HG03442 (cell line): ENCODE measurements around the gene SUPT7L.
"Not testable (repeated sequence)": the region's sequence is repeated elsewhere in the genome, so short reads cannot be mapped to it uniquely, and the experiment has no call there.

Source experiments
- ATAC-seq: cut with Tn5 transposase; IDR thresholded peaks from one replicate; pipeline ENCODE4 v1.9.1; 2021; ENCODE audit warnings: mild to moderate bottlenecking, moderate library complexity; ENCODE audit not compliant: unreplicated experiment

SUPT7L gene

GRCh38 chr2:27687232-27687631 is 23.8 kb upstream of the SUPT7L start:
- no peak for ATAC-seq

- ATAC-seq = no peak
These were observed 22.2 kb upstream of the SUPT7L start for GRCh38 chr2:27685577-27685976.

GRCh38 chr2:27685006-27685405 is 21.6 kb upstream of the SUPT7L start:
- ATAC-seq = not testable (repeated sequence)

- no peak for ATAC-seq
These were observed 20.1 kb upstream of the SUPT7L start for GRCh38 chr2:27683390-27684071.

- ATAC-seq = not testable (repeated sequence)
These were observed 18.9 kb upstream of the SUPT7L start for GRCh38 chr2:27682334-27682771.

- ATAC-seq = no peak
These were observed 18.4 kb upstream of the SUPT7L start for GRCh38 chr2:27681841-27682240.

- no peak for ATAC-seq
These were observed 17.2 kb upstream of the SUPT7L start for GRCh38 chr2:27680571-27680970.

GRCh38 chr2:27672723-27673486 is 9.5 kb upstream of the SUPT7L start:
- ATAC-seq = no peak

- no peak for ATAC-seq
These were observed 7.8 kb upstream of the SUPT7L start for GRCh38 chr2:27671235-27671634.

- no peak for ATAC-seq
These were observed 4.0 kb upstream of the SUPT7L start for GRCh38 chr2:27667446-27667845.

- no peak for ATAC-seq
These were observed 1.4 kb upstream of the SUPT7L start for GRCh38 chr2:27664622-27665363.

- ATAC-seq = peak; percentile 16
These were observed 750 bp upstream of the SUPT7L start for GRCh38 chr2:27664154-27664574.

- ATAC-seq = no peak
These were observed 2.0 kb downstream of the SUPT7L start for GRCh38 chr2:27661371-27661770.

- no peak for ATAC-seq
These were observed 8.1 kb downstream of the SUPT7L start for GRCh38 chr2:27655155-27655951.

- ATAC-seq = no peak
These were observed 10.0 kb downstream of the SUPT7L start for GRCh38 chr2:27653397-27653796.

- ATAC-seq = no peak
These were observed 10.6 kb downstream of the SUPT7L start for GRCh38 chr2:27652790-27653189.

- ATAC-seq = no peak
These were observed 11.1 kb downstream of the SUPT7L start for GRCh38 chr2:27652341-27652740.

GRCh38 chr2:27651056-27651455 is 12.4 kb downstream of the SUPT7L start:
- no peak for ATAC-seq

- ATAC-seq = no peak
These were observed 15.7 kb downstream of the SUPT7L start for GRCh38 chr2:27647737-27648136.

GRCh38 chr2:27647289-27647688 is 16.1 kb downstream of the SUPT7L start:
- no peak for ATAC-seq

- ATAC-seq = no peak
These were observed 18.2 kb downstream of the SUPT7L start for GRCh38 chr2:27645197-27645596.
